ENCODE results near the gene ERG.

Gene ERG

DNA sequence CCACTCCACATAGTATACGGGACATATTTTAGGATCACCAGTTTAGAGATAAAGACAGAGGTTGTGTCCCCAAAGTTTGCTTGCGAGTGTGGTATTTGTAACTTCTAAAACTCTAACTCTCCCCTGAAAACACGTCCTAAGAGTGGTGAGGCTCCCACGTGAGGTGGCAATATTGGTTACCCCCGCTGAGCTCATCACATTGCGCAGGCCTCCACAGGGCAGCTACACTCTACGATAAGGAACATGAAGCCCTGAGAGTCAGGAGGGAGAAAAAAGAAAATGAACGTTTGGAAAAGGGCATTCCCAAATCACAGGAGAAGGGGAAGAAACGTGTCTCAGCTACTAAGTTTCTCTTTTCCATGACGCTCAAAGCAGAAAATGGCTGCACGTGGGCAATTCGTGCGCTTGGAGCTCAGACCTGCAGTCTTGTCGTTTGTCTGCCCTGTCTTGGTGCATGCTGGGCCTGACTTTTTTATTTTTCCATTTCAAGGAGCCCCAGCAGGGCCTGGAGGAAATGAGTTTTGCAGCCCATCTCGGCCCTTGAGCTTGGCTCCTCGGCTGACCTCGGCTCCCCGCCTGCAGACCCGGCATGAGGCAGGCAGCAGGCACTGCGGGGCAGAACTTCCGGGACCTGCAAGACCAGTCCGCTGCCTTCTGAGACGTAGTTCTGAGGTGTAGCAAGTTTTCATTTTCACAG lies 25.7 kb downstream of the ERG start:
- no peak for DNase-seq

DNA sequence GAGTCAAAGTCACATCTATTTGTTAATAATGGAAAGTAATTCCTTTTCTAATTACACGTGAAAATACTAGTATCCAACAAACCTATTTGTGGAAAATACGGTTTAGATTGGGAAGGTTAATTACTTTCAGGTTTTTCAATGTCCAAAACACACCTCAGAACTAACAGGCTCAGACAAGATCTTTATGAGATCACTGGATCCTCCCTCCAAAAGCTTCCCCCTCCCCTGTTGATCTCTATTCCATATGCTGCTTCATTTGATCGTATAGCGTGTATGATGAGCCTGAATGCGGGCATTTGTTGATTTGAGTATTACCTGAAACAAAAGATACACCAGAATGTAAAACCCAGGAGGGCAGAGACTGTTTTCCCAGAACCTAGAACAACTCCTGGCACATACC lies 26.5 kb downstream of the ERG start:
- no peak for DNase-seq

DNA sequence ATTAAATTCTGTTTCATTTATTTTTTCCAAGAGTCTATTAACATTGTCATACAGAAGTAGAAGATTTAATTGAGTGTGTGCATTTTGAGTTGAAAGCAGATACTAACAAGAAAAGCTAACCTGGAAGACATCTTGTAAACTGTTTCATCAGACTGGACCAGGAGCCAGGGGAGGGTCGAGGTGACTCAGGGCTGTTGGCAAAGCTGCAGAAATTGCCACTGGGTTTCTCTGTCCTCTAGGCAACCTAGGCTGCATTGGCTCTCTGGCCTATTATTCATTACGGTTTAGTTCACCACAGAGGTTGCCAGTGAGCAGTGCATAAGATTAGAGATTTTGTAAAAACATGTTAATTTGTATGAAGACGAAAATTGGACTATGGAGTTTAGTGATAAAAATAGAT lies 27.5 kb downstream of the ERG start:
- DNase-seq = no peak

DNA sequence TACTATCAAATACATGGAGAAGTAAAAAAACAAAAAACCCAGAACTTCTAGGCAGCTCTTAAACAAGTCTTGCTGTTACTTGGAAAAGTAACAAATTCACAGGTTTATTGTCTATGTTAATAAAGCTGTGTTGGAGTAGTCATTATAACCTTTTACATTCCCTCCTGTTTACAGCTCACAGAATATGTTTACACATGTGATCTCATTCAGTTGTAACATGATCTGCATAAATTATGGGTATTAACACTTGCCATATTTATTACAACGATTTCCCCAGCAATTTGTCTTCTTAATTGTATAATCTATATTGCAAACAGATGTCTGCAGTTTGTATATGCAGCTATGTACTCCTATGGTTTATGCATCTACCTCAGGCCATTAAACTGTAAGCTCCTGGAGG lies 28.6 kb downstream of the ERG start:
- no peak for DNase-seq

DNA sequence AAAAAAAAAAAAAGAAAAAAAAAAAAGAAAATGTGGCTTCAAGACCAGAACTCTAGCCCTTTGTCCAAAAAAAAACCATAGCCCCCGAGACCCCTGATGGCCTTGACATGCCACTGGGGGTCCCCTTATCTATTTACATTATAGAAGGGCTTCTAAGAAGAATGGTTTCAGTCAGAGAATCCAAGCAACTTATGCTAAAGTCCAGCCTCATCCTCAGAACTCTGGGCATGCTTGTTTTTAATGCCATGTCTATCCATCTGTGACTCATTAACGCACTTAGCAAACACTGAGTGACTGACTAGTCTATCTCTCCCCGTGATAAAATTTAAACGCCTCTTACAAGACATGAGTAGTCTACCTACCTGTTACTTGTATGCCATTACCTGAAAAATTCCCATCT lies 29.3 kb downstream of the ERG start:
- no peak for DNase-seq

DNA sequence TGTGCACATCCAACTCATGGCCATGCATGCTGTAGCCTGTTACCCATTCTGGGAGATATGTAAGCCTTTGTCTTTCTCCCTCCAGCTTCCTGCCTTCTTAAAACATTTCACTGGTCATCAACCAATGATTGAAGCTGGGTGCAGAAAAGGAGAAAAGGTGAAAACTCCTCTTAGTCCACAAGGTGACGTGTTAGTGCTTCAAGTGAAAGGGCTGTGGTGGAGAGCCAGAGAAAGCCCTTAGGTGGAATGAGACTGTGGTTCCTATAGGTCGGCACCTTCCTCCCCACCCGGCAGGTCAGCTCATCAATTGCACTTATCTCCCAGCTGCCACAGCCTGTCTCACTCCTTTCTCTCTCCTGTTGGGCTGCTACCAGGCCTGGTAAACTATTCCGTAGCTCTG lies 30.4 kb downstream of the ERG start:
- DNase-seq = no peak

DNA sequence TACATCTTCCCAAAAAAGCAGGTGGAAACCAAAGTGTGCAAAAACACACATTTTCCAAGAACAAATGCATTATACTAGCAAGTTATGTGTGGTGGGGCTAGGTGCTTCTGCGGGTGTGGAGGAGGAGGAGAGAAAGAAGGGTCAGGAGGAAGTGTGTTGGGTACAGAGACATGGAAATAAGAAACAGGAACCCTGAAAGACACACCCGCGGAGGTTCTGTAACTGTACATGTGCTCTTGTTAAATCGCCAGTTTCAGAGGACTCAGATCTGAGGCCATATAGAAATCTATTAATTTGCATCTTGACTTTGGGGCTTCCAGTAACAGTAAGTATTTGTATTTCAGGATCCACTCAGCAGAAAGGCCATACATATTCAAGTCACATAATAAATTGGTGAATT lies 30.9 kb downstream of the ERG start:
- no peak for DNase-seq

DNA sequence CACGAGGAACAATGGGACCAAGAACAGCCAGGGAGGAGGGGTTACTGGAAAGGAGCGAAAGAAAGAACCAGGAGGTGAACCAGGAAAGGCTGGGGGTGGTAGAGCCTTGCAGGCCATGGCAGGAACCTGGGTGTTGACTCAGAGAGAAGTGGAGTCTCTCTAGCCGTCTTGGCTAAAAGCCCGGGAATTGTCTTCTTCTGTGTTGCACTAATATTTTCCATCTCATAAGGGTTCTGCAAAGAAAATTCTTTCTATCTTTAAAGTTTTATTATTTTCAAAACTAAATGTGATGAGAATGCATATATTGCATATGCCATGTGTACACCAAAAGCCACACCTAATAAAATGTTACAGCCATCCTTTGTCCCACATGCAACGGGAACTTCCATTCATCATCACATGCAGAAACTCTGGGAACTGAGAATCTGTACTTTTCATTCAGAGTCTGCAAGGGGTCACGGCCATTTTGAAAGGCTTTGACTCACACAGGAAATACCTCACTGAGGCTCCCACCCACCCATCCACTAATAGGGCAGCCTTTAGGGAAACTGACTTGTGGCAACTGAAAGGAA lies 38.0 kb downstream of the ERG start:
- no peak for DNase-seq

DNA sequence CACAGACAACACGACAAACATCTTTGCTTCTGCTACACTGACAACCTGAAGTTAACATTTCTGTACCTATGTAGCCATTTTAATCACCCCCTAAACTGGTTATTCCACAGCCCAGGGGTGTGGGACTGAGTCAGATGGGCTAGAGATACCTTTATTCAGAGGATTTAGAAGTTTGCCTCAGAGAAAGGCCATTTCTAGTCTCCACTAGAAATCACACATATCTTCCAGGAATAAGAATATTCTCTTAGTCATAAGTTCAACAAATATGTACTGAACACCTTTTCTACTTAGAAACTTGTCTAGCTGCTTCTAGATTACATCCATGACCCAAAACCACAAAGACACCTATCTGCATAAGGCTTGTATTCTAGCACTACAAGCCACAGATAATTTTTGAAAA lies 38.8 kb downstream of the ERG start:
- DNase-seq = no peak

DNA sequence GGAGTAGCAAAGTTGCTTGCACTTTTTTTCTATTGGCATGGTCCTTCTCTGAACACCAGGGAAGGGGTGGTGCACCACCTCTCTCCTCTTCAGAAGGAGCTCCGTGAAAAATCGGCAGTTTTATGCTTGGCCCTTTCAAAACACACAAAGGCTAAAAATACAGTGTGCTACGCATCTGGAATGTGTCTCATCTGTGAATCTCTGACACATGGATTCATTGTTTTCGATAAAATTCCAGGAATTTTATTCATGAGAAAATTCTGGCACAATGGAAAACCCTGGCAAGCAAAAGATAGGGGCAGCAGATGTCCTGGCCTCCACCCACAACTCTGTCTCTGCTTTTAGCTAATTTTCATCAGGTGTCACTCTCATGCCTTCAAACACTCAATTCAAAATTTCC lies 42.9 kb downstream of the ERG start:
- DNase-seq = no peak

DNA sequence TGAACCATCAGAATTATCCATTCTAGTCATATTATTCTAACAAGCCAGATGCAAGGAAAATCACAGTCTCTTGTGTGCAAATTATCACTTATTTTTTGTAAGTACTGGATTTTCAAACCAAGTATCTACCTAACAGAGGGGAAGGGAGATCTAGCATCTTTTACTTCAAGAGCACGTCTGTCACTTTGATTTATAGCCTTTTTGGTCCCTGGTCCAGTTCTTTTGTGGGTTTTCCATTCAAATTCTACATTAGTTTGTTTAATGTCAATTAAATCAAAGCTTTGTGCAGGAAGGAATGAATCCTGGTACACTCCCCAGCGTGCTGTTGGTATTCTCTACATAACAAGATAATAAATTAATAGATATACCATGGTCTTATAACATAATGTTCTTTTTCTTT lies 43.6 kb downstream of the ERG start:
- DNase-seq = no peak

DNA sequence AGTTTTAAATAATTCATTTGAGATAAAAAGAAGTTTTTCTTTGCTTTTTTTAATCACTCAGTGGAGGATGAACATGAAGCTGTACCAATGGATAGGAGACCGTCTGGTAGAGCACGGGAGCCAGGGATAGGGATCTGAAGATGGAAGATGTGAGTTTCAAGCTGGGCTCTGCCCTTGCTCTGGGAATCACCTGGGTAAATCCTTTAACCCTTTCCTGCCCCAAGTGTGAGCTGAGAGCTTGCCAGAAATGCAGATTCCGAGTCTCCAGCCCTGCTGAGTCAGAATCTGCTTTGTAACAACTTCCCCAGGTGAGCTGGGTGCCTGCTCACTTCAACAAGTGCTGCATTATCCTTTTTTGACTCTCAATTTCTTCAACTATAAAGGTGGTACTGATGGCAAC lies 44.1 kb downstream of the ERG start:
- DNase-seq = no peak

DNA sequence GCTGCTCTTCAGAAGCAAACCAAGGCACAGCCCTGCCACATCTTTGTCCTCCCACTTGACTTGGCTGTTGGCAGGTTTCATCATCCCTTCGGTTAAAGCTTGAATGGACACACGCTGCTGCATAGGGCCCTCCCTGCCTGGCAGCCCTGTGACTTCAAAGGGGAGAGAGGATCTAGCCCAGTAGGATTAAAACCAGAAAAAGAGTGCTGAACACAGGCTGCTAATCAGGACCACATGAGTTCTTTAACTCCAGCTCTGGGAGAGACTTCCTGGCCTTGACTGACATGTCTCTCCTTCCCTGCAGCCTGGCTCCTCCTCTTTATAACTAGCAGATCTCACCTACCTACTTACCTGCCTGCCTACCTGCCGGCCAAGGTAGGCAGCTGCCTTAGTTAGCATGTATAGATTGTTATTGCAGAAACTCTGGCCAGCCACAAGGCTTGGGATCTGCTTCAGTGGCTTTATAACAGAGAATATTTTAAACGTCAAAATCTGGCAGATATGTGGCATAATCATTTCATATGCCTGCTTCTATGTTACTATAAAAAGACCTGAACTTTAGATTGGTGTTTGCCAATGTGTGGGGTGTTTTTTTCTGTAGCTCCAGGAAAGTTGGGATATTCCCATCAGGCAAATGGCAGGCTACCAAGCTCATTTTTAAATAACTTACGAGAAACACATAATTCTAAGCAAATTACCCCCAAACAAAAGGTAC lies 49.4 kb downstream of the ERG start:
- no peak for DNase-seq

DNA sequence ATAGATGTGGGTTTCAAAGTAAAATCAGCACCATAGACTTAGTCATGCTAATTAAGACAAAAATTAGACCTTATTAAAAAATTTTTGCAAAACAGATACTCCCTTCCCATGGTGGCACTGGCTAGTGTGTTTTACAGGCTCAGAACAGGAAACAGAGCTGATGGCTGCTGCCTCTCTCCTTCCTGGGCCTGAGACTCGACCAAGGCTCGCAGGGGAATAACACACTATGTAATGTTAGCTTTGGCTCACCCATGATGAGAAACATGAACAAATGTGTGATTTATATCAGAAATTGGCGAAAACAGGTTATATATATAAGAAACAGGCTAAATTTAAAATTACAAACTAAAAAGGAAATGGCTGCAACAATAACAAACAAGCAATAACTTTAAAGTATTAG lies 50.7 kb downstream of the ERG start:
- no peak for DNase-seq

DNA sequence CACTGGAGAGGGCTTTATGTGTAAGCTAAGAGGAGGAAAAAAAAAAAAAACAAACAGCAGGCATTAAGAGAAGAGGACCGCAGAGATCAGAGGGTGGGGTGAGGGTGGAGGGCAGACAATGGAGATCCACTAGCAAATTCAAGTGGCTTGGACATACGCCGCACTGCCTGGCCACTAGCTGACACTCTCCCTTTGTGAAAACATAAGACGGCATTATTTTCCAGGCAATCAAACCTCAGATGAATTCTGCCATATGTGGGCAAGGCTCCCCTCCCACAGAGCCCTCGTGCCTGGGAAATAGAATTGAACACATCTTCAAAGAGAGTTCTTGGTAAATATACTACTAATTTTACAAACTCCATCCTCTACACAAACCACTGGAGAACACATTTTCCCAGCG lies 53.6 kb downstream of the ERG start:
- DNase-seq = no peak

DNA sequence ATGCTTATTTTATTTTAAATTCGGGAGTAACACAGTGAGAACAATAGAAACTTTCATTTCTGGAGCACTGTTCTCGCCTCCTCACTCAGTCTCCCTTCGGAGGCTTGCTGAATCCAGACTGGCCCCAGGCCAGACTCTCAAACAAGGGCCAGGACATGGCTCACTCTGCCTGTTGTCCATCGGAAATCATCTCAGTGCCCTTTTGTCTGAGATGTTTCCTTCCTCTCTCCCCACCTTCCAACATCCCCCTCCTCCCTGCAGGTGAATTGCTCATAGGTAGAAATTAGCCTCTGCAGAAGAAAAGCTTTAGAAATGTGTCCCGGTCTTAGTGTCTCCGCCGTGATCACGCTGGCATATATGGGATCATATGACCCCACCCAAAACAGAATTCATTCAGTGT lies 55.2 kb downstream of the ERG start:
- no peak for DNase-seq

DNA sequence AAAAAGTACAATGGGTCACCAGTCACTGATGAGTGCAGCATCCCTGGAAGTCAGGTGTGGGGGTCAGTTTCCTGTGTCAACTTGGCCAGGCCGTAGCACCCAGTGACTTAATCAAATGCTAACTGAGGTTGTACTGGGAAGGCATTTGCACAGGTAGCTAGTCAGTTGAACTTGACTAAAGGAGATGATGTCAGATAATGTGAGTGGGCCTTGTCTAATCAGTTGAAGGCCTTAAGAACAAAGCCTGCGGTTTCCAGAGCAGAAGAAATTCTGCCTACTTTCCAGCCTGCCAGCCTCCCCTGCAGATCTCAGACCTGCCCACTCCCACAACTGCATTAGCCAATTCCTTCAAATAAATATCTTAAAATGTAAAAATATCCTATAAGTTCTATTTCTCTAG lies 57.1 kb downstream of the ERG start:
- DNase-seq = no peak

DNA sequence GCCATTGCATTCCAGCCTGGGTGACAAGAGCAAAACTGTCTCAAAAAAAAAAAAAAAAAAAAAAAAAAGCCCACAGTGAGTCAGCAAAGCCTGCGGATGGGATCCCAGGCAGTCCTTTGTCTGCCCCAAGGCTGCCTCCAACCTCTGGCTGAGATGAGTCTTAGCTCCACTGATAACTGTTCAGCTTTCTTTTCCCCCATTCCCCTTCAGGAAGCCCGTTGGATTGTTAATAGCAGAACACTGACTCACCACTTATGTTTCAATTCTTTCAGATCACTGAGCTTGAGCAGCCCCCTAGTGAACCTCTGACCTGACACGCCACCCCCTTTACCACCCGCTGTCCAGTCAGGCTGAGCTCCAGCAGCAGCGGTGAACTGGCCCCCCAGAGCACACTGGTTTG lies 57.5 kb downstream of the ERG start:
- no peak for DNase-seq

DNA sequence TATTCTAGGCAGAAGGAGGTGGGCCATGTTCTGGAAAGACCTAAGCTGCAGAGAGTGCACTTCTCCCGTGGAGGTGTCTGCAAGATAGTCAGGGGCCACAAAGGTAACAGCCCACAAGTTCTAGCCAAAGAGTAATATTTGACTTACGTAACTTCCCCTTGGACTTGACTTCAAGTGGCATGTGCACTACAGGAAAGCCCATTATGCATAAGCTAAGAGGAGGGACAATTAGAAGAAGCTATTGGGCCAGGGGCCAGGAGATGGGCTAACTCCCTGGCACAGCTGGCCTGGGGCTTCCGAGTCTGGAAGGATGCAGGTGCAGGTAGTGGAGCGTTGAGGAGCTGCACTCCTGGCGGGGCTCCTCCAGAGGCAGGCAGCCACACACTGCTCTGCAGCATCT lies 58.3 kb downstream of the ERG start:
- DNase-seq = no peak

DNA sequence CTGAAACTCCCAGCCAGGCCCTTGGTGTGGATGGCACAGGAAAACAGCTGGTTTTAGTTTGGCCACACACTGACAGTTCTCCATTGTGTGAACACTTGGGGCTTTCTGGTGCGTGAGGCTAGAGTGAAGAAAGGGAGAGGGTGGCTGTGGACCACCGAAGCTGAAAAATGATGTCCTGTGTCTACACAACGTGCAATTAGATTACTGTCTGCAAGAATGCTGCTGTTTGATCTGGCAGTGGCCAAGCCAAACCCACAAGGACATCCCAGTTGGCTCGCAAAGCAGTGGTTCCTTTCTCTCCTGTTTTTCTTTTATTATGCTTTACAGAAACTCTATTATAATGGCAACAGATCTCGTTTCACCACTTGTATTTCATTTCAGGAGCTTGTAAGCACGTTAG lies 58.9 kb downstream of the ERG start:
- no peak for DNase-seq

DNA sequence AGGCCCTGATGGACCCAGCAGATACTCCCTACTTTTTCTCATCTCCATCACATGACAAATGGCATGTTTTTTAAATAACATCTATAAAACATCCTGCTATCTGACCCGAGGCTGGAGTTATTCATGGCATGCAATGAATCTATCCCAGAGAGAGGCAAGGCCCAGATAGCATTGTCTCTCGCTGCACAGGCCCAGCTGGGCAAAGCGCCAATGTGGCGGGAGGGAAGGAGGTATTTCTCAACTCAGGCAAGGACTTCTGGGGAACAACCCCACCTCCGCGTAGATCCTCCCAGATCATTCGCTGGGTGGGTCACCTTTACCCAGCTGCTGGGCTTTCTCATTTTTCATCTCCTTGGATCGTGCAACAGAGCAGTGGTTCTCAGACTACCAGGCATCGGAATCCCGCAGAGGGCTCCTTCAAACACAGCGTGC lies 59.8 kb downstream of the ERG start:
- no peak for DNase-seq

DNA sequence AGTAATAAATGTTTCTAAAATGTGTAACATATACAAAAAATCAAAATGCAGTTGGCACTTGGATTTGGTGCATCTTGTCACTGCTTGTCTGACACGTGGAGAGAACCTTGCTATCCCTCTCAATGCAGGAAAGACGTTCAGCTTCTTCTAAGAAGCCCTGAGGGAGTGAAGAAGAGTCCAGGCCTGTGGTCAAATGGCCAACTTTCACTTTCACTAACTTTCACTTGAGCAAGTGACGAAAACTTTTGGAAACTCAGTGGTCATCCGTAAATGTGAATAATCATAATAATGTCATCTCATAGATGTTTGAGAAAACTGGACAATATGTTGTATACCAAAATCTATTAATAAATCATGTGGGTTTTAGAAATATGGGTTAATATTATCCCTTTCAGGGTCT lies 61.9 kb downstream of the ERG start:
- no peak for DNase-seq

DNA sequence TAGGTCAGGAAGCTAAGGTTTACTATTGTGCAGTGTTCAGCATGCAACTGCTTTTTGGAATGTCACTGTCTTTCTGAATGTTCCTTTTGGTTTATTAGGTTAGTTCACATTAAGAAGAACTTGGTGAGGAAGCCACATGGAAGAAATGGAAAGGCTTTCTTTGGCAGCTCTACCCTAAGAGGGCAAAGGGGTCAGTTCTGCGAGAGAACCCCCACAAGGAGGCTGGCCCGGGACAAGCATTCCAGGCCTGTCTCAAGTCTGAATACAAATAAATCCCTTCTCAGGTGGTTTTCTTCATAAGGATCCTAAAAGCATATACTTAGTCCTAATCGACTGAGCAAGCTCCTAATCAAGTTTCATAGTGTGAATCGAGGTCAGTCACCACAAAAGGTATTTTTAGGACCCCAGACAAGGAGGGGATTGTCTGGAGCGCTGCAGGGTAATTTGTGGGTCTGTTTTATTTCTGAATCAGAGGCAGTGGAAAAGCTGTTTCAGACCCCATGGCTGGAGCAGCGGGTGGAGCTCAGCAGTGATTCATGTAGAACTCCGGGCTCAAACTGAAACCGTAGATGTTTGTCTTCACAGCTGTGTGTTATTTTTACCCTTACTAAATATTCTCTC lies 63.3 kb downstream of the ERG start:
- no peak for DNase-seq

DNA sequence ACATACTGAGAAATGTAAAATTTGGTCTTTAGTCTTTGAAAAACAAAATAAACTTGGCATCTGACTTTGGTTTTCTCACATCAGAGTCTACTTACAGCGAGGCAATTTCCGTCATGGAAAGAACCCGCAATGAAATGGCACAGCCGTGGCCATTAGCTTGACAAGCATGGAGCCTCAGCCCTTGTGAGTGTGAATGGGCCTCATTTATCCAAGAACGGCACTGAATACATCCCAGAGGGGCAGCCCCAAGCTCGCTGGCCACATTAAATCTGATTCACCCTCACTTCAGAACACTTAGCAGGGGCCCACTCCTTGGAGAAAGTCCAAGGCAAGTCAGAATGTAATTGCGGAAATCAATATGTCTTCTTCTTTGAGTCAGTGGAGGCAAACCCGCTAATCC lies 64.8 kb downstream of the ERG start:
- no peak for DNase-seq

Data from NK-92 treated with Interleukin-12 subunit alpha and Interleukin-12 subunit beta, amount 100 ng/mL, for 24 hours (cell line).